ENCODE data around the gene CAMTA1. TPM values are rescaled to one million over a fixed set of nuclear protein-coding genes. Genes with fewer than 3 reads are reported as not detected.

CAMTA1 gene
- total and polyA plus RNA-seq, 9 of the 15 experiments (the other 6 are each of a cell fraction or from before 2014, with no cell fraction given) = 43.9 to 161 (median 65.9) TPM

DNA sequence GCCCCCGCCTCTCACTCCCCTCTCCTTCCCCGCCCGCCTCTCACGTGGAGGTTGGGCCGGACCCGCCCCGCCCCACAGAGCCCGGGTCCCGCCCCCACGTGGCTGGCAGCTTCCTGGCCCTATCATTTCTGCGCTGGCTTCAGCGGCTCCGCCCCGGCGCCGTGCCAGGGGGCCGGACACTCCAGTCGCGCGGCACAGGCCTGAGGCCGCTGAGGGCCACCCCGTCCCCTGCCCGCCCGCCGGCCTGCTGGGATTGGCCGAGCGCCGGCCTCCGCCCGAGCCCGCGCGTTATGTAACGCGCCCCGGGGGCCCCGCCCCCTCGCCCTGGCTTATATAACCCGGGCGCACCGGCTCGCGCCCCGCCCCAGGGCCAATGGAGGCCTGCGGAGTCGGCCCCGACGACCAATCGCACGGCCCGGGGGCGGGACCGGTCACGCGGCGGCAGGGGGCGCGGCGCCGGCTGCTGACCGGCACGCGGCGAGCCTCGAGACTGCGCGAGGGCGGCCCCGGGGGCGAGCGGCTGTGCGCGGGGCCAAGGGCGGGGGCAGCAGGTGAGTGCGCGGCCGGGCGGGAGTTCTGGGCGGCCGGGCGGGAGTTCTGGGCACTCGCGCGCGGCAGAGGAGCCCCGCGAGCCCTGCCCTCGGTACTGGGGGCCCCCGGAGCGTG lies 998.7 kb downstream of the CAMTA1 start, which contains the start of gene PER3 (continued):
- TF ChIP-seq, protein P1, sequence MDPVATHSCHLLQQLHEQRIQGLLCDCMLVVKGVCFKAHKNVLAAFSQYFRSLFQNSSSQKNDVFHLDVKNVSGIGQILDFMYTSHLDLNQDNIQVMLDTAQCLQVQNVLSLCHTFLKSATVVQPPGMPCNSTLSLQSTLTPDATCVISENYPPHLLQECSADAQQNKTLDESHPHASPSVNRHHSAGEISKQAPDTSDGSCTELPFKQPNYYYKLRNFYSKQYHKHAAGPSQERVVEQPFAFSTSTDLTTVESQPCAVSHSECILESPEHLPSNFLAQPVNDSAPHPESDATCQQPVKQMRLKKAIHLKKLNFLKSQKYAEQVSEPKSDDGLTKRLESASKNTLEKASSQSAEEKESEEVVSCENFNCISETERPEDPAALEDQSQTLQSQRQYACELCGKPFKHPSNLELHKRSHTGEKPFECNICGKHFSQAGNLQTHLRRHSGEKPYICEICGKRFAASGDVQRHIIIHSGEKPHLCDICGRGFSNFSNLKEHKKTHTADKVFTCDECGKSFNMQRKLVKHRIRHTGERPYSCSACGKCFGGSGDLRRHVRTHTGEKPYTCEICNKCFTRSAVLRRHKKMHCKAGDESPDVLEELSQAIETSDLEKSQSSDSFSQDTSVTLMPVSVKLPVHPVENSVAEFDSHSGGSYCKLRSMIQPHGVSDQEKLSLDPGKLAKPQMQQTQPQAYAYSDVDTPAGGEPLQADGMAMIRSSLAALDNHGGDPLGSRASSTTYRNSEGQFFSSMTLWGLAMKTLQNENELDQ (CRISPR knock-in tag; IDR thresholded peaks at IDR 0.05; ENCODE audit: borderline replicate concordance) = no peak
- TF ChIP-seq RBM39 (optimal IDR thresholded peaks at IDR 0.05; ENCODE audit: low read depth, low read length) = no peak
- peak; percentile 85 for TF ChIP-seq HMGN3 (IDR thresholded peaks at IDR 0.05; ENCODE audit: borderline replicate concordance, extremely low read depth, insufficient read length, low read depth, low read length)
- TF ChIP-seq, protein P2, sequence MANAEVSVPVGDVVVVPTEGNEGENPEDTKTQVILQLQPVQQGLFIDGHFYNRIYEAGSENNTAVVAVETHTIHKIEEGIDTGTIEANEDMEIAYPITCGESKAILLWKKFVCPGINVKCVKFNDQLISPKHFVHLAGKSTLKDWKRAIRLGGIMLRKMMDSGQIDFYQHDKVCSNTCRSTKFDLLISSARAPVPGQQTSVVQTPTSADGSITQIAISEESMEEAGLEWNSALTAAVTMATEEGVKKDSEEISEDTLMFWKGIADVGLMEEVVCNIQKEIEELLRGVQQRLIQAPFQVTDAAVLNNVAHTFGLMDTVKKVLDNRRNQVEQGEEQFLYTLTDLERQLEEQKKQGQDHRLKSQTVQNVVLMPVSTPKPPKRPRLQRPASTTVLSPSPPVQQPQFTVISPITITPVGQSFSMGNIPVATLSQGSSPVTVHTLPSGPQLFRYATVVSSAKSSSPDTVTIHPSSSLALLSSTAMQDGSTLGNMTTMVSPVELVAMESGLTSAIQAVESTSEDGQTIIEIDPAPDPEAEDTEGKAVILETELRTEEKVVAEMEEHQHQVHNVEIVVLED (CRISPR knock-in tag; IDR thresholded peaks at IDR 0.05) = peak; percentile 49; the same call in 1 of the 2 replicates
- TF ChIP-seq ATF1 (CRISPR knock-in tag; IDR thresholded peaks at IDR 0.05) = 0 out of 2 replicates have a peak, but pooled peaks have one; percentile 7
- TF ChIP-seq ATF1 (tag; IDR thresholded peaks at IDR 0.05) = peak; percentile 69
- no peak for TF ChIP-seq ZNF124 (CRISPR knock-in tag; IDR thresholded peaks at IDR 0.05)
- TF ChIP-seq ZNF507 (tag; conservative IDR thresholded peaks at IDR 0.05) = no peak
- TF ChIP-seq, protein P3, sequence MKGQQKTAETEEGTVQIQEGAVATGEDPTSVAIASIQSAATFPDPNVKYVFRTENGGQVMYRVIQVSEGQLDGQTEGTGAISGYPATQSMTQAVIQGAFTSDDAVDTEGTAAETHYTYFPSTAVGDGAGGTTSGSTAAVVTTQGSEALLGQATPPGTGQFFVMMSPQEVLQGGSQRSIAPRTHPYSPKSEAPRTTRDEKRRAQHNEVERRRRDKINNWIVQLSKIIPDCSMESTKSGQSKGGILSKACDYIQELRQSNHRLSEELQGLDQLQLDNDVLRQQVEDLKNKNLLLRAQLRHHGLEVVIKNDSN (CRISPR knock-in tag; IDR thresholded peaks at IDR 0.05) = peak; percentile 78
- TF ChIP-seq, protein P4, sequence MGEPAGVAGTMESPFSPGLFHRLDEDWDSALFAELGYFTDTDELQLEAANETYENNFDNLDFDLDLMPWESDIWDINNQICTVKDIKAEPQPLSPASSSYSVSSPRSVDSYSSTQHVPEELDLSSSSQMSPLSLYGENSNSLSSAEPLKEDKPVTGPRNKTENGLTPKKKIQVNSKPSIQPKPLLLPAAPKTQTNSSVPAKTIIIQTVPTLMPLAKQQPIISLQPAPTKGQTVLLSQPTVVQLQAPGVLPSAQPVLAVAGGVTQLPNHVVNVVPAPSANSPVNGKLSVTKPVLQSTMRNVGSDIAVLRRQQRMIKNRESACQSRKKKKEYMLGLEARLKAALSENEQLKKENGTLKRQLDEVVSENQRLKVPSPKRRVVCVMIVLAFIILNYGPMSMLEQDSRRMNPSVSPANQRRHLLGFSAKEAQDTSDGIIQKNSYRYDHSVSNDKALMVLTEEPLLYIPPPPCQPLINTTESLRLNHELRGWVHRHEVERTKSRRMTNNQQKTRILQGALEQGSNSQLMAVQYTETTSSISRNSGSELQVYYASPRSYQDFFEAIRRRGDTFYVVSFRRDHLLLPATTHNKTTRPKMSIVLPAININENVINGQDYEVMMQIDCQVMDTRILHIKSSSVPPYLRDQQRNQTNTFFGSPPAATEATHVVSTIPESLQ (CRISPR knock-in tag; IDR thresholded peaks at IDR 0.05) = 0 out of 2 replicates have a peak, but pooled peaks have one; percentile 49
- TF ChIP-seq SRF (CRISPR knock-in tag; IDR thresholded peaks at IDR 0.05) = no peak
- no peak for TF ChIP-seq ARNT (IDR thresholded peaks at IDR 0.05)
- no peak for TF ChIP-seq HOXB6 (CRISPR knock-in tag; IDR thresholded peaks at IDR 0.05; ENCODE audit: borderline replicate concordance)
- TF ChIP-seq, protein P5, sequence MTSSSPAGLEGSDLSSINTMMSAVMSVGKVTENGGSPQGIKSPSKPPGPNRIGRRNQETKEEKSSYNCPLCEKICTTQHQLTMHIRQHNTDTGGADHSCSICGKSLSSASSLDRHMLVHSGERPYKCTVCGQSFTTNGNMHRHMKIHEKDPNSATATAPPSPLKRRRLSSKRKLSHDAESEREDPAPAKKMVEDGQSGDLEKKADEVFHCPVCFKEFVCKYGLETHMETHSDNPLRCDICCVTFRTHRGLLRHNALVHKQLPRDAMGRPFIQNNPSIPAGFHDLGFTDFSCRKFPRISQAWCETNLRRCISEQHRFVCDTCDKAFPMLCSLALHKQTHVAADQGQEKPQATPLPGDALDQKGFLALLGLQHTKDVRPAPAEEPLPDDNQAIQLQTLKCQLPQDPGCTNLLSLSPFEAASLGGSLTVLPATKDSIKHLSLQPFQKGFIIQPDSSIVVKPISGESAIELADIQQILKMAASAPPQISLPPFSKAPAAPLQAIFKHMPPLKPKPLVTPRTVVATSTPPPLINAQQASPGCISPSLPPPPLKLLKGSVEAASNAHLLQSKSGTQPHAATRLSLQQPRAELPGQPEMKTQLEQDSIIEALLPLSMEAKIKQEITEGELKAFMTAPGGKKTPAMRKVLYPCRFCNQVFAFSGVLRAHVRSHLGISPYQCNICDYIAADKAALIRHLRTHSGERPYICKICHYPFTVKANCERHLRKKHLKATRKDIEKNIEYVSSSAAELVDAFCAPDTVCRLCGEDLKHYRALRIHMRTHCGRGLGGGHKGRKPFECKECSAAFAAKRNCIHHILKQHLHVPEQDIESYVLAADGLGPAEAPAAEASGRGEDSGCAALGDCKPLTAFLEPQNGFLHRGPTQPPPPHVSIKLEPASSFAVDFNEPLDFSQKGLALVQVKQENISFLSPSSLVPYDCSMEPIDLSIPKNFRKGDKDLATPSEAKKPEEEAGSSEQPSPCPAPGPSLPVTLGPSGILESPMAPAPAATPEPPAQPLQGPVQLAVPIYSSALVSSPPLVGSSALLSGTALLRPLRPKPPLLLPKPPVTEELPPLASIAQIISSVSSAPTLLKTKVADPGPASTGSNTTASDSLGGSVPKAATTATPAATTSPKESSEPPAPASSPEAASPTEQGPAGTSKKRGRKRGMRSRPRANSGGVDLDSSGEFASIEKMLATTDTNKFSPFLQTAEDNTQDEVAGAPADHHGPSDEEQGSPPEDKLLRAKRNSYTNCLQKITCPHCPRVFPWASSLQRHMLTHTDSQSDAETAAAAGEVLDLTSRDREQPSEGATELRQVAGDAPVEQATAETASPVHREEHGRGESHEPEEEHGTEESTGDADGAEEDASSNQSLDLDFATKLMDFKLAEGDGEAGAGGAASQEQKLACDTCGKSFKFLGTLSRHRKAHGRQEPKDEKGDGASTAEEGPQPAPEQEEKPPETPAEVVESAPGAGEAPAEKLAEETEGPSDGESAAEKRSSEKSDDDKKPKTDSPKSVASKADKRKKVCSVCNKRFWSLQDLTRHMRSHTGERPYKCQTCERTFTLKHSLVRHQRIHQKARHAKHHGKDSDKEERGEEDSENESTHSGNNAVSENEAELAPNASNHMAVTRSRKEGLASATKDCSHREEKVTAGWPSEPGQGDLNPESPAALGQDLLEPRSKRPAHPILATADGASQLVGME (CRISPR knock-in tag; IDR thresholded peaks at IDR 0.05) = no peak
- TF ChIP-seq CAMTA2 (CRISPR knock-in tag; conservative IDR thresholded peaks at IDR 0.05) = no peak
